Measurements from ENCODE around the gene MED27.
"Not testable (repeated sequence)": the region's sequence is repeated elsewhere in the genome, so short reads cannot be mapped to it uniquely, and the experiment has no call there.

The MED27 gene

GRCh38 chr9:132014218-132014805 lies 65.4 kb downstream of the MED27 start:
- DNase-seq: no peak

- no peak for DNase-seq
These were observed 66.8 kb downstream of the MED27 start for GRCh38 chr9:132012704-132013357.

GRCh38 chr9:132011896-132012295 lies 67.8 kb downstream of the MED27 start:
- DNase-seq: no peak

- no peak for DNase-seq
These were observed 68.4 kb downstream of the MED27 start for GRCh38 chr9:132011309-132011708.

GRCh38 chr9:132010201-132010600 lies 69.5 kb downstream of the MED27 start:
- DNase-seq: not testable (repeated sequence)

GRCh38 chr9:132008855-132009812 lies 70.5 kb downstream of the MED27 start:
- DNase-seq: no peak

GRCh38 chr9:132008184-132008803 lies 71.4 kb downstream of the MED27 start:
- no peak for DNase-seq

- DNase-seq: no peak
These were observed 72.2 kb downstream of the MED27 start for GRCh38 chr9:132007371-132008025.

GRCh38 chr9:132006677-132007370 lies 72.8 kb downstream of the MED27 start:
- DNase-seq: no peak

- DNase-seq: no peak
These were observed 73.8 kb downstream of the MED27 start for GRCh38 chr9:132005899-132006298.

- DNase-seq: no peak
These were observed 75.3 kb downstream of the MED27 start for GRCh38 chr9:132004323-132004722.

GRCh38 chr9:132003896-132004295 lies 75.8 kb downstream of the MED27 start:
- no peak for DNase-seq

GRCh38 chr9:132003319-132003704 lies 76.4 kb downstream of the MED27 start:
- DNase-seq: no peak

- no peak for DNase-seq
These were observed 76.9 kb downstream of the MED27 start for GRCh38 chr9:132002643-132003318.

GRCh38 chr9:132001567-132001966 lies 78.1 kb downstream of the MED27 start:
- no peak for DNase-seq

GRCh38 chr9:132000659-132001058 lies 79.0 kb downstream of the MED27 start:
- no peak for DNase-seq

- DNase-seq: no peak
These were observed 79.7 kb downstream of the MED27 start for GRCh38 chr9:131999692-132000551.

- no peak for DNase-seq
These were observed 81.9 kb downstream of the MED27 start for GRCh38 chr9:131997779-131998178.

GRCh38 chr9:131997076-131997475 lies 82.6 kb downstream of the MED27 start:
- DNase-seq: no peak

- no peak for DNase-seq
These were observed 84.3 kb downstream of the MED27 start for GRCh38 chr9:131995382-131995781.
